HEK293 (cell line): ENCODE data around the gene ABCA3.

ENCODE experiments used
- KLF16 ChIP-seq: fragments of 450-650 bp; formaldehyde crosslinking; IDR thresholded peaks from 2 replicates; pipeline ENCODE4 v1.5.1; 2017; ENCODE audit warnings: missing biosample characterization, missing genetic modification characterization
- TRIM28 ChIP-seq: IDR thresholded peaks from 2 replicates; pipeline ENCODE4 v1.6.1; 2011; ENCODE audit warnings: low read length, control low read depth, borderline replicate concordance
- ZNF140 ChIP-seq: fragments of 450-650 bp; formaldehyde crosslinking; IDR thresholded peaks from 2 replicates; pipeline ENCODE4 v1.5.1; 2016; ENCODE audit warnings: missing biosample characterization, missing genetic modification characterization
- ZNF302 ChIP-seq: fragments of 450-650 bp; formaldehyde crosslinking; IDR thresholded peaks from 2 replicates; pipeline ENCODE4 v1.5.1; 2016; ENCODE audit warnings: missing biosample characterization, missing genetic modification characterization, low read depth
- TF ChIP-seq, protein P1 (sequence below): fragments of 450-650 bp; formaldehyde crosslinking; IDR thresholded peaks from 2 replicates; pipeline ENCODE4 v1.5.1; 2016; ENCODE audit warnings: missing biosample characterization, missing genetic modification characterization
- TF ChIP-seq, protein P2 (sequence below): fragments of 450-650 bp; formaldehyde crosslinking; IDR thresholded peaks from 2 replicates; pipeline ENCODE4 v1.5.1; 2016; ENCODE audit warnings: missing biosample characterization, missing genetic modification characterization
- TF ChIP-seq, protein P3 (sequence below): fragments of 450-650 bp; formaldehyde crosslinking; IDR thresholded peaks from 2 replicates; pipeline ENCODE4 v1.5.1; 2016; ENCODE audit warnings: missing biosample characterization, missing genetic modification characterization

DNA sequence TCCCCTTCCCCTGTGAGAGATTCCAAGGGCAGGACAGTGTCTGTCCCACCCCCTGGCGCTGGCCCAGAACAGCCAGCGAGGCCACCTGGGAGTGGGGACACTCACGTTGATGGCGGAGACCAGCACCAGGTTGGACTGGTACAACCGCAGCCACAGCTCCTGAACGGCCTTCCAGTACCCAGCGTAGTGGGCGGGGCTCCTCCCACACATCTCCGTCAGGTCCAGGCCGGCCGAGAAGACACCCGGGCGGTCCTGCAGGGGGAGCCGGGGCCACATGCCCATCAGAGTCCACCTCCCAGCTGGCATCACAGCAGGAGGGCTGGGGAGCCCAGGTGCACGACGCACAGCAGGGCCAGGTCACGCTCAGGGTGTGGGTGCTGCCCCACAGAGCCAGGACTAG lies 96.2 kb downstream of the ABCA3 start:
- TF ChIP-seq ZNF140 (tag by site-specific recombination): no peak
- TF ChIP-seq, protein P1, sequence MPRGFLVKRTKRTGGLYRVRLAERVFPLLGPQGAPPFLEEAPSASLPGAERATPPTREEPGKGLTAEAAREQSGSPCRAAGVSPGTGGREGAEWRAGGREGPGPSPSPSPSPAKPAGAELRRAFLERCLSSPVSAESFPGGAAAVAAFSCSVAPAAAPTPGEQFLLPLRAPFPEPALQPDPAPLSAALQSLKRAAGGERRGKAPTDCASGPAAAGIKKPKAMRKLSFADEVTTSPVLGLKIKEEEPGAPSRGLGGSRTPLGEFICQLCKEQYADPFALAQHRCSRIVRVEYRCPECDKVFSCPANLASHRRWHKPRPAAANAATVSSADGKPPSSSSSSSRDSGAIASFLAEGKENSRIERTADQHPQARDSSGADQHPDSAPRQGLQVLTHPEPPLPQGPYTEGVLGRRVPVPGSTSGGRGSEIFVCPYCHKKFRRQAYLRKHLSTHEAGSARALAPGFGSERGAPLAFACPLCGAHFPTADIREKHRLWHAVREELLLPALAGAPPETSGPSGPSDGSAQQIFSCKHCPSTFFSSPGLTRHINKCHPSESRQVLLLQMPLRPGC (tag by site-specific recombination): no peak
- TF ChIP-seq, protein P2, sequence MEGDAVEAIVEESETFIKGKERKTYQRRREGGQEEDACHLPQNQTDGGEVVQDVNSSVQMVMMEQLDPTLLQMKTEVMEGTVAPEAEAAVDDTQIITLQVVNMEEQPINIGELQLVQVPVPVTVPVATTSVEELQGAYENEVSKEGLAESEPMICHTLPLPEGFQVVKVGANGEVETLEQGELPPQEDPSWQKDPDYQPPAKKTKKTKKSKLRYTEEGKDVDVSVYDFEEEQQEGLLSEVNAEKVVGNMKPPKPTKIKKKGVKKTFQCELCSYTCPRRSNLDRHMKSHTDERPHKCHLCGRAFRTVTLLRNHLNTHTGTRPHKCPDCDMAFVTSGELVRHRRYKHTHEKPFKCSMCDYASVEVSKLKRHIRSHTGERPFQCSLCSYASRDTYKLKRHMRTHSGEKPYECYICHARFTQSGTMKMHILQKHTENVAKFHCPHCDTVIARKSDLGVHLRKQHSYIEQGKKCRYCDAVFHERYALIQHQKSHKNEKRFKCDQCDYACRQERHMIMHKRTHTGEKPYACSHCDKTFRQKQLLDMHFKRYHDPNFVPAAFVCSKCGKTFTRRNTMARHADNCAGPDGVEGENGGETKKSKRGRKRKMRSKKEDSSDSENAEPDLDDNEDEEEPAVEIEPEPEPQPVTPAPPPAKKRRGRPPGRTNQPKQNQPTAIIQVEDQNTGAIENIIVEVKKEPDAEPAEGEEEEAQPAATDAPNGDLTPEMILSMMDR (tag by site-specific recombination): no peak
- TF ChIP-seq ZNF302 (tag by site-specific recombination): no peak
- TF ChIP-seq, protein P3, sequence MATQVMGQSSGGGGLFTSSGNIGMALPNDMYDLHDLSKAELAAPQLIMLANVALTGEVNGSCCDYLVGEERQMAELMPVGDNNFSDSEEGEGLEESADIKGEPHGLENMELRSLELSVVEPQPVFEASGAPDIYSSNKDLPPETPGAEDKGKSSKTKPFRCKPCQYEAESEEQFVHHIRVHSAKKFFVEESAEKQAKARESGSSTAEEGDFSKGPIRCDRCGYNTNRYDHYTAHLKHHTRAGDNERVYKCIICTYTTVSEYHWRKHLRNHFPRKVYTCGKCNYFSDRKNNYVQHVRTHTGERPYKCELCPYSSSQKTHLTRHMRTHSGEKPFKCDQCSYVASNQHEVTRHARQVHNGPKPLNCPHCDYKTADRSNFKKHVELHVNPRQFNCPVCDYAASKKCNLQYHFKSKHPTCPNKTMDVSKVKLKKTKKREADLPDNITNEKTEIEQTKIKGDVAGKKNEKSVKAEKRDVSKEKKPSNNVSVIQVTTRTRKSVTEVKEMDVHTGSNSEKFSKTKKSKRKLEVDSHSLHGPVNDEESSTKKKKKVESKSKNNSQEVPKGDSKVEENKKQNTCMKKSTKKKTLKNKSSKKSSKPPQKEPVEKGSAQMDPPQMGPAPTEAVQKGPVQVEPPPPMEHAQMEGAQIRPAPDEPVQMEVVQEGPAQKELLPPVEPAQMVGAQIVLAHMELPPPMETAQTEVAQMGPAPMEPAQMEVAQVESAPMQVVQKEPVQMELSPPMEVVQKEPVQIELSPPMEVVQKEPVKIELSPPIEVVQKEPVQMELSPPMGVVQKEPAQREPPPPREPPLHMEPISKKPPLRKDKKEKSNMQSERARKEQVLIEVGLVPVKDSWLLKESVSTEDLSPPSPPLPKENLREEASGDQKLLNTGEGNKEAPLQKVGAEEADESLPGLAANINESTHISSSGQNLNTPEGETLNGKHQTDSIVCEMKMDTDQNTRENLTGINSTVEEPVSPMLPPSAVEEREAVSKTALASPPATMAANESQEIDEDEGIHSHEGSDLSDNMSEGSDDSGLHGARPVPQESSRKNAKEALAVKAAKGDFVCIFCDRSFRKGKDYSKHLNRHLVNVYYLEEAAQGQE (tag by site-specific recombination): no peak
- no peak for TF ChIP-seq TRIM28
- TF ChIP-seq KLF16 (tag by site-specific recombination): no peak
